WTC11 (cell line): Measurements from ENCODE around the gene ZNF576. TPM values are rescaled to one million over a fixed set of nuclear protein-coding genes. Genes with fewer than 3 reads are reported as not detected.

ENCODE experiments used
- ATAC-seq: fragments of 200-7000 bp; cut with Tn5 transposase; 2 replicates; pipeline ENCODE4 v1.10.0; 2021; ENCODE audit warnings: mild to moderate bottlenecking, moderate library complexity
- CTCF ChIA-PET: fragments of 300-600 bp; sonication (Branson Sonifier 250); formaldehyde crosslinking; loops from one replicate; lab custom pipeline; 2021; ENCODE audit warnings: antibody characterized with exemption; lab: Charles Lee
- POLR2A ChIA-PET: fragments of 350-600 bp; sonication (Branson Sonifier 250); formaldehyde crosslinking; loops from one replicate; lab custom pipeline; 2021; ENCODE audit warnings: antibody characterized with exemption; lab: Charles Lee
- DNase-seq: peaks from one replicate; pipeline ENCODE4 v3.0.0; 2021; ENCODE audit warnings: low spot score
- H3K27ac Mint-ChIP-seq: 2 replicates; pipeline ENCODE4 v1.8.0; 2021; ENCODE audit warnings: mixed read lengths
- H3K27me3 Mint-ChIP-seq: 2 replicates; pipeline ENCODE4 v1.8.0; 2021; ENCODE audit warnings: low read depth, mild to moderate bottlenecking, moderate library complexity, mixed read lengths
- H3K36me3 Mint-ChIP-seq: 2 replicates; pipeline ENCODE4 v1.8.0; 2021; ENCODE audit warnings: mixed read lengths
- H3K4me1 Mint-ChIP-seq: 2 replicates; pipeline ENCODE4 v1.8.0; 2022; ENCODE audit warnings: mixed read lengths
- H3K4me3 Mint-ChIP-seq: 2 replicates; pipeline ENCODE4 v1.8.0; 2021; ENCODE audit warnings: mild to moderate bottlenecking, moderate library complexity, mixed read lengths
- H3K9me3 Mint-ChIP-seq: 2 replicates; pipeline ENCODE4 v1.8.0; 2021; ENCODE audit warnings: mixed read lengths
- ARID4B ChIP-seq: sonication (generic); formaldehyde crosslinking; IDR thresholded peaks from 2 replicates; pipeline ENCODE4 v1.8.0; 2023; ENCODE audit warnings: missing genetic modification reagents, mild to moderate bottlenecking, borderline replicate concordance
- CDX4 ChIP-seq: fragments of 250-450 bp; sonication (Bioruptor Pico); IDR thresholded peaks from 2 replicates; pipeline ENCODE4 v1.9.0; 2021; ENCODE audit warnings: moderate library complexity, mild to moderate bottlenecking, inconsistent platforms, borderline replicate concordance
- CREB1 ChIP-seq: sonication (generic); formaldehyde crosslinking; IDR thresholded peaks from 2 replicates; pipeline ENCODE4 v1.8.0; 2023; ENCODE audit warnings: mild to moderate bottlenecking, missing genetic modification reagents
- ESRRA ChIP-seq: sonication (generic); formaldehyde crosslinking; IDR thresholded peaks from 2 replicates; pipeline ENCODE4 v1.8.1; 2022; ENCODE audit warnings: mild to moderate bottlenecking, missing genetic modification reagents, borderline replicate concordance
- FOXP4 ChIP-seq: sonication (generic); formaldehyde crosslinking; IDR thresholded peaks from 2 replicates; pipeline ENCODE4 v1.8.0; 2022; ENCODE audit warnings: mild to moderate bottlenecking, missing genetic modification reagents
- GABPB1 ChIP-seq: sonication (generic); formaldehyde crosslinking; IDR thresholded peaks from 2 replicates; pipeline ENCODE4 v1.8.1; 2023; ENCODE audit warnings: mild to moderate bottlenecking, missing genetic modification reagents
- IRF2 ChIP-seq: sonication (generic); formaldehyde crosslinking; IDR thresholded peaks from 2 replicates; pipeline ENCODE4 v1.8.0; 2022; ENCODE audit warnings: low read depth, missing genetic modification reagents, borderline replicate concordance
- KAT7 ChIP-seq: sonication (generic); formaldehyde crosslinking; IDR thresholded peaks from 2 replicates; pipeline ENCODE4 v1.8.1; 2023; ENCODE audit warnings: missing genetic modification reagents, mild to moderate bottlenecking, borderline replicate concordance
- NFATC4 ChIP-seq: fragments of 250-450 bp; sonication (Bioruptor Pico); IDR thresholded peaks from 2 replicates; pipeline ENCODE4 v1.9.0; 2021; ENCODE audit warnings: mild to moderate bottlenecking
- OVOL2 ChIP-seq: fragments of 250-450 bp; sonication (Bioruptor Pico); IDR thresholded peaks from 2 replicates; pipeline ENCODE4 v1.9.0; 2021; ENCODE audit warnings: mild to moderate bottlenecking, borderline replicate concordance
- PRRX2 ChIP-seq: fragments of 250-450 bp; sonication (Bioruptor Pico); IDR thresholded peaks from 2 replicates; pipeline ENCODE4 v1.8.0; 2021; ENCODE audit warnings: mild to moderate bottlenecking
- RELA ChIP-seq: sonication (generic); formaldehyde crosslinking; IDR thresholded peaks from 2 replicates; pipeline ENCODE4 v1.8.1; 2022; ENCODE audit warnings: missing genetic modification reagents, mild to moderate bottlenecking, borderline replicate concordance
- ZNF263 ChIP-seq: sonication (generic); formaldehyde crosslinking; IDR thresholded peaks from 2 replicates; pipeline ENCODE4 v1.8.1; 2022; ENCODE audit warnings: low read depth, mild to moderate bottlenecking, moderate library complexity, missing genetic modification reagents
- ZNF317 ChIP-seq: sonication (generic); formaldehyde crosslinking; IDR thresholded peaks from 2 replicates; pipeline ENCODE4 v1.8.1; 2023; ENCODE audit warnings: low read depth, mild to moderate bottlenecking, moderate library complexity, missing genetic modification reagents, borderline replicate concordance
- total RNA-seq: library from RNA; stranded (reverse); gene quantifications from 3 replicates; pipeline ENCODE4 v1.2.3, GENCODE V29; 2021
- TF ChIP-seq, protein P1 (sequence below): sonication (generic); formaldehyde crosslinking; IDR thresholded peaks from 2 replicates; pipeline ENCODE4 v1.8.0; 2022; ENCODE audit warnings: mild to moderate bottlenecking, missing genetic modification reagents

The ZNF576 gene
- total RNA-seq, 1 experiment from 2014 or later: 15.9 TPM

DNA sequence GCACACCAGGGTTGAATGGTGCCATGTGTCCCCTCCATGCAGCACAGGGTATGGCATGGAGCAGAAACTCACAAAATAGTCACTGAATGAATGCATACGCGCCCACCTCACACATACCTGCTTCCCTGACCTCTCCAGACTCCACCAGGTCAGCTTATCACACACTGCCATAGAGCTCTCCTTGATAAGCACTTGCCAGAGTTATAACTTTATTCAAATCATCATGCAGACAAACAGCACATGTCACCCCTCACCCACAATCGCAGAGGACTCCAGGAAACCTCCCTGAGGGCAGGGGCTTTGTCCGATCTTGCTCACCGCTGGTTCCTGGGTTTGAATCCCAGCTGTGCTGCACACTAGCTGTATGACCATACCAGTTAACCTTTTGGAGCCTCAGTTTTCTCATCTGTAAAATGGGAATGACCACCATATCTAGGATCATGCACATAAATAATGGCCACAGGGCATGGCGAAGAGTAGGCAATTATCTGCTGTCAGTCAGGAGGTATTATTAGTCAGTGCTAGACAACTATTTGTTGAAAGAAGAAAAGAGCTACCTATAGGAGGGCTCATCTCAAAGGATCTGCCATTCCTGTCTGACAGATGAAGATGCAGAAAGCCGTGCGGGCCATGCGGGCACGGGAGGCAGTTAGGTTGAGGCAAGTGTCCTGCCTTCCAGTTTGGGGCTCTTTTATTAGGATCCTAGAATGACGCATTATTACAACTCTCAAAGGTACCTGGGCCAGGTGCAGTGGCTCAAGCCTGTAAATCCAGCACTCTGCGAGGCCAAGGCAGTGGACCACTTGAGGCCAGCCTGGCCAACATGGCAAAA is 35.0 kb upstream of the ZNF576 start (continued):
- TF ChIP-seq ARID4B (CRISPR knock-in tag) (no peak), IRF2 (CRISPR knock-in tag) (no peak), KAT7 (CRISPR knock-in tag) (no peak), CREB1 (CRISPR knock-in tag) (no peak)
- TF ChIP-seq, all 79 proteins: peak for 0

DNA sequence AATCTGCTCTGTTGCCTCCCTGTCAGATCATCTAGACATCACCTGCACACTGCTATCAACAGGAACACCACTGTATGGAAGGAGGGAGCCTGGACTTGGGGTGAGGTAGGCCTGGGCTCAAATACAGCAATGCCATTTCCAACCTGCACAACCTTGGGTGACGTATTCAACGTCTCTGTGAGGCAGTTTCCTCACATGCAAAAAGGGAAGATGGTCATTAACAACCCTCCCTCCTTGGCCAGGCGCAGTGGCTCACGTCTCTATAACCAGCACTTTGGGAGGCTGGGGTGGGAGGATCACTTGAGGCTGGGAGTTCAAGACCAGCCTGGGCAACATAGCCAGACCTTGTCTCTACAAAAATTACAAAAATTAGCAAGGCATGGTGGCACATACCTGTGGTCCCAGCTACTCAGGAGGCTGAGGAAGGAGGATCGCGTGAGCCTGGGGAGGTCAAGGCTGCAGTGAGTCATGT is 34.1 kb upstream of the ZNF576 start:
- ATAC-seq: no peak
- no peak overlapping the region for H3K27ac Mint-ChIP-seq
- no peak overlapping the region for H3K4me3 Mint-ChIP-seq
- H3K27me3 Mint-ChIP-seq: no peaks in the 10 kb centered on the region
- CTCF ChIA-PET: interaction anchor here (0.7 kb wide), 1 partner anchor 1844 kb away, joined by 3 read pairs; no protein-coding TSS in a partner anchor
- no peak for DNase-seq
- H3K4me1 Mint-ChIP-seq: no peaks in the 10 kb centered on the region
- TF ChIP-seq NFATC4 (CRISPR knock-in tag) (no peak), FOXP4 (CRISPR knock-in tag) (no peak), PRRX2 (CRISPR knock-in tag) (no peak), IRF2 (CRISPR knock-in tag) (no peak)
- peaks cover 6% of the 10 kb centered on the region; the same call in 1 of the 2 replicates for H3K36me3 Mint-ChIP-seq
- H3K9me3 Mint-ChIP-seq: no peaks in the 10 kb centered on the region
- POLR2A ChIA-PET: no interaction called here

DNA sequence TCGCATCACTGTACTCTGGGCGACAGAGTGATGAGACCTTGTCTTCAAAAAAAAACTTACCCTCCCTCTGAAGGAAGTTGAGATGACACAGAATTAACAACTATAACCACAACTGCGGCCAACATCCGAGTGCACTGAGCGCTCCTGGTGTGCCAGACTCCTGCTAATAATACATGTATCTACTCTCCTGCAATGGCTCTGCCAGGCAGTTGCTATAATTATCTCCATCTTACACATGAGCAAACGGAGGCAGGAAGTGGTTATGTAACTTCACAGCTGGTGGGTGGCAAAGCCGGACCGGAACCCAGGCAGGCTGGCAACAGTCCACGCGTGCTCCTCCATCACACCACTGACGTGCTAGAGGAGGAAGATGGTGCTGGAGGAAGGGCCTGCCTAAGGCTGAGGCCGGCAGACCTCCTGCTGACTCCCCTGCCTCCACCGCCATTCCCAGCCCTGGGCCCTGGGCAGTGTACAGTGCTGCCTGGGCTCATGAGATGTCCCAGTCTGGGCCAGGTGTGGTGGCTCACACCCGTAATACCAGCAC is 33.6 kb upstream of the ZNF576 start:
- no peak overlapping the region for H3K4me3 Mint-ChIP-seq
- CTCF ChIA-PET: interaction anchor here (1.2 to 3.4 kb wide), 2 partner anchors 8 to 32 kb away, joined by 4 to 20 read pairs; no protein-coding TSS in a partner anchor
- H3K4me1 Mint-ChIP-seq: no peaks in the 10 kb centered on the region
- TF ChIP-seq, protein P1, sequence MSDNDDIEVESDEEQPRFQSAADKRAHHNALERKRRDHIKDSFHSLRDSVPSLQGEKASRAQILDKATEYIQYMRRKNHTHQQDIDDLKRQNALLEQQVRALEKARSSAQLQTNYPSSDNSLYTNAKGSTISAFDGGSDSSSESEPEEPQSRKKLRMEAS (CRISPR knock-in tag): no peak
- TF ChIP-seq ESRRA (CRISPR knock-in tag) (no peak), ZNF317 (no peak), CDX4 (CRISPR knock-in tag) (no peak), ZNF263 (CRISPR knock-in tag) (no peak), IRF2 (CRISPR knock-in tag) (no peak), OVOL2 (CRISPR knock-in tag) (no peak), GABPB1 (CRISPR knock-in tag) (no peak), RELA (CRISPR knock-in tag) (no peak)
- TF ChIP-seq, all 79 proteins: peak for 0
- POLR2A ChIA-PET: no interaction called here
- Mint-ChIP-seq H3K9me3 (no peaks in the 10 kb centered on the region), H3K36me3 (peaks cover 6% of the 10 kb centered on the region; the same call in 1 of the 2 replicates), H3K27me3 (no peaks in the 10 kb centered on the region), H3K27ac (no peak overlapping the region)
- ATAC-seq (no peak), DNase-seq (no peak)
